HepG2 (cell line): ENCODE data around the gene IQSEC1.

Source experiments
- GPBP1L1 ChIP-seq: sonication (generic); formaldehyde crosslinking; IDR thresholded peaks from 2 replicates; pipeline ENCODE4 v1.5.0; 2020; ENCODE audit warnings: mild to moderate bottlenecking, missing genetic modification reagents
- ZNF276 ChIP-seq: sonication (generic); formaldehyde crosslinking; IDR thresholded peaks from 2 replicates; pipeline ENCODE4 v1.4.0; 2020; ENCODE audit warnings: mild to moderate bottlenecking, low read depth, missing genetic modification reagents

- TF ChIP-seq GPBP1L1 (CRISPR knock-in tag) (no peak), ZNF276 (CRISPR knock-in tag) (no peak)
Measured at GRCh38 chr3:13023235-13023970, 49.8 kb downstream of the IQSEC1 start.
